ENCODE data around the gene ITM2C. TPM values are rescaled to one million over a fixed set of nuclear protein-coding genes. Genes with fewer than 3 reads are reported as not detected.
A peak's percentile ranks its signal among the peaks of the same experiment; 100 is the strongest.

Gene ITM2C
- total and polyA plus RNA-seq, 4 donors: 18.0 to 99.7 (median 23.1) TPM

- Histone ChIP-seq H3K27me3 (ENCODE audit: control insufficient read depth in 3 of 3, insufficient read depth in 3 of 3, low read length in 2 of 3) (peaks cover 0 to 2% (median 0%) of the 10 kb centered on the region in 3 donors), H3K9me3 (ENCODE audit: control insufficient read depth in 4 of 4, insufficient read depth in 3 of 4, low read length in 3 of 4) (peaks cover 0 to 9% (median 2%) of the 10 kb centered on the region in 4 donors), H3K4me3 (no peak overlapping the region), H3K27ac (ENCODE audit: low read depth in 1 of 2, low read length in 1 of 2) (no peak overlapping the region), H3K36me3 (ENCODE audit: control insufficient read depth in 4 of 4, insufficient read depth in 4 of 4, low read length in 4 of 4) (no peaks in the 10 kb centered on the region), H3K4me1 (ENCODE audit: control insufficient read depth in 5 of 5, insufficient read depth in 5 of 5, low read length in 5 of 5) (peaks cover 0 to 2% (median 0%) of the 10 kb centered on the region in 5 donors), H3K9ac (ENCODE audit: insufficient read depth in 1 of 2, low read length in 2 of 2) (no peak overlapping the region)
- TF ChIP-seq CTCF (IDR thresholded peaks at IDR 0.05; ENCODE audit: control extremely low read depth, extremely low read depth): no peak
- ATAC-seq (ENCODE audit: insufficient read depth, low FRiP score) (no peak), DNase-seq (no peak)
- WGBS, 2 donors: 76 to 79% methylated on average over 4 of the region's 4 CpGs
Measured at GRCh38 chr2:230843132-230843531, 21.6 kb upstream of the ITM2C start.

GRCh38 chr2:230846360-230846759 is 18.4 kb upstream of the ITM2C start:
- ATAC-seq (ENCODE audit: insufficient read depth, low FRiP score) (no peak), DNase-seq (no peak)
- Histone ChIP-seq H3K4me1 (ENCODE audit: control insufficient read depth in 5 of 5, insufficient read depth in 5 of 5, low read length in 5 of 5) (peaks cover 0 to 3% (median 0%) of the 10 kb centered on the region in 5 donors), H3K9me3 (ENCODE audit: control insufficient read depth in 4 of 4, insufficient read depth in 3 of 4, low read length in 3 of 4) (peaks cover 0 to 2% (median 0%) of the 10 kb centered on the region in 4 donors), H3K9ac (ENCODE audit: insufficient read depth in 1 of 2, low read length in 2 of 2) (no peak overlapping the region), H3K4me3 (no peak overlapping the region), H3K36me3 (ENCODE audit: control insufficient read depth in 4 of 4, insufficient read depth in 4 of 4, low read length in 4 of 4) (no peaks in the 10 kb centered on the region), H3K27ac (ENCODE audit: low read depth in 1 of 2, low read length in 1 of 2) (no peak overlapping the region), H3K27me3 (ENCODE audit: control insufficient read depth in 3 of 3, insufficient read depth in 3 of 3, low read length in 2 of 3) (peaks cover 0 to 2% (median 0%) of the 10 kb centered on the region in 3 donors)
- no peak for TF ChIP-seq CTCF (IDR thresholded peaks at IDR 0.05; ENCODE audit: control extremely low read depth, extremely low read depth)
- WGBS, 2 donors: 96 to 97% methylated on average over 6 of the region's 6 CpGs

- Histone ChIP-seq H3K27ac (ENCODE audit: low read depth in 1 of 2, low read length in 1 of 2) (no peak overlapping the region), H3K36me3 (ENCODE audit: control insufficient read depth in 4 of 4, insufficient read depth in 4 of 4, low read length in 4 of 4) (no peaks in the 10 kb centered on the region), H3K27me3 (ENCODE audit: control insufficient read depth in 3 of 3, insufficient read depth in 3 of 3, low read length in 2 of 3) (no peaks in the 10 kb centered on the region), H3K9me3 (ENCODE audit: control insufficient read depth in 4 of 4, insufficient read depth in 3 of 4, low read length in 3 of 4) (peaks cover 0 to 2% (median 0%) of the 10 kb centered on the region in 4 donors), H3K4me1 (ENCODE audit: control insufficient read depth in 5 of 5, insufficient read depth in 5 of 5, low read length in 5 of 5) (peaks cover 0 to 3% (median 0%) of the 10 kb centered on the region in 5 donors), H3K9ac (ENCODE audit: insufficient read depth in 1 of 2, low read length in 2 of 2) (no peak overlapping the region), H3K4me3 (no peak overlapping the region)
- peak; percentile 59 for TF ChIP-seq CTCF (IDR thresholded peaks at IDR 0.05; ENCODE audit: control extremely low read depth, extremely low read depth)
- DNase-seq: peak; percentile 80 to 87 (median 84)
- peak; percentile 90 for ATAC-seq (ENCODE audit: insufficient read depth, low FRiP score)
- 9 to 13% methylated on average over 32 of the region's 32 CpGs for WGBS, 2 donors
Measured at GRCh38 chr2:230847883-230848388, 16.8 kb upstream of the ITM2C start.

All from lung (tissue), 12 donors.